Activated CD8-positive, alpha-beta T cell treated with anti-CD3 and anti-CD28 coated beads, Interleukin-2, amount 10 ng/mL, durations not matched to agents 7 days and 5 days (primary cell): ENCODE measurements around the gene STAB2. TPM values are rescaled to one million over a fixed set of nuclear protein-coding genes. Genes with fewer than 3 reads are reported as not detected.

ENCODE experiments used
- ATAC-seq: fragments of 150-1000 bp; cut with Tn5 transposase; one replicate; pipeline ENCODE4 v1.10.0; 2021; ENCODE audit warnings: moderate library complexity
- CTCF ChIA-PET: fragments of 350-600 bp; sonication (Branson Sonifier 250); formaldehyde crosslinking; loops from one replicate; lab custom pipeline; 2021; ENCODE audit warnings: antibody characterized with exemption; lab: Charles Lee
- POLR2A ChIA-PET: fragments of 350-600 bp; sonication (Branson Sonifier 250); formaldehyde crosslinking; loops from one replicate; lab custom pipeline; 2021; ENCODE audit warnings: antibody characterized with exemption; lab: Charles Lee
- DNase-seq: peaks from one replicate; pipeline ENCODE4 v3.0.0-alpha.2; 2020
- H3K27ac Mint-ChIP-seq: one replicate; pipeline ENCODE4 v1.8.0; 2021; ENCODE audit warnings: mild to moderate bottlenecking, mixed read lengths
- H3K27me3 Mint-ChIP-seq: one replicate; pipeline ENCODE4 v1.8.0; 2021; ENCODE audit warnings: low read depth, mixed read lengths
- H3K36me3 Mint-ChIP-seq: one replicate; pipeline ENCODE4 v1.8.0; 2021; ENCODE audit warnings: low read depth, mixed read lengths
- H3K4me1 Mint-ChIP-seq: one replicate; pipeline ENCODE4 v1.8.0; 2021; ENCODE audit warnings: low read depth, mixed read lengths
- H3K4me3 Mint-ChIP-seq: one replicate; pipeline ENCODE4 v1.8.0; 2021; ENCODE audit warnings: mild to moderate bottlenecking, mixed read lengths
- H3K9me3 Mint-ChIP-seq: one replicate; pipeline ENCODE4 v1.8.0; 2022; ENCODE audit warnings: mixed read lengths; ENCODE audit not compliant: insufficient read depth
- total RNA-seq, 2 experiments: library from RNA; stranded (reverse); gene quantifications; one replicate each; pipeline ENCODE4 v1.2.3, GENCODE V29; 2021

STAB2 gene
- total RNA-seq, 2 experiments from 2014 or later = not detected

- CTCF ChIA-PET = no interaction called here
- H3K27ac Mint-ChIP-seq = no peak overlapping the region
Measured at GRCh38 chr12:103589517-103589916, 2.4 kb downstream of the STAB2 start.

GRCh38 chr12:103590271-103590670, 3.2 kb downstream of the STAB2 start:
- Mint-ChIP-seq H3K4me1 (no peaks in the 10 kb centered on the region), H3K4me3 (no peak overlapping the region), H3K27me3 (peaks cover 4% of the 10 kb centered on the region), H3K27ac (no peak overlapping the region), H3K36me3 (no peaks in the 10 kb centered on the region), H3K9me3 (no peaks in the 10 kb centered on the region)
- DNase-seq (no peak), ATAC-seq (no peak)
- POLR2A ChIA-PET = no interaction called here
- CTCF ChIA-PET = no interaction called here

More at GRCh38 chr12:103589517-103589916, 2.4 kb downstream of the STAB2 start:
- DNase-seq = no peak
- POLR2A ChIA-PET = no interaction called here
- no peak overlapping the region for H3K4me3 Mint-ChIP-seq
- peaks cover 5% of the 10 kb centered on the region for H3K27me3 Mint-ChIP-seq
- no peaks in the 10 kb centered on the region for H3K36me3 Mint-ChIP-seq
- no peak for ATAC-seq
- H3K9me3 Mint-ChIP-seq = no peaks in the 10 kb centered on the region
- no peaks in the 10 kb centered on the region for H3K4me1 Mint-ChIP-seq

GRCh38 chr12:103596981-103597380, 9.9 kb downstream of the STAB2 start:
- Mint-ChIP-seq H3K4me1 (no peaks in the 10 kb centered on the region), H3K27me3 (peaks cover 13% of the 10 kb centered on the region), H3K4me3 (no peak overlapping the region), H3K9me3 (no peaks in the 10 kb centered on the region), H3K27ac (no peak overlapping the region), H3K36me3 (no peaks in the 10 kb centered on the region)
- no peak for ATAC-seq
- ChIA-PET POLR2A (no interaction called here), CTCF (no interaction called here)
- no peak for DNase-seq

GRCh38 chr12:103599274-103599673, 12.2 kb downstream of the STAB2 start:
- Mint-ChIP-seq H3K4me1 (no peaks in the 10 kb centered on the region), H3K36me3 (no peaks in the 10 kb centered on the region), H3K4me3 (no peak overlapping the region), H3K27ac (no peak overlapping the region), H3K27me3 (peaks cover 12% of the 10 kb centered on the region), H3K9me3 (no peaks in the 10 kb centered on the region)
- POLR2A ChIA-PET = no interaction called here
- DNase-seq (no peak), ATAC-seq (no peak)
- CTCF ChIA-PET = interaction anchor here (1.2 to 1.5 kb wide), 2 partner anchors 24 to 34 kb away, joined by 3 read pairs; no protein-coding TSS in a partner anchor

- ChIA-PET POLR2A (no interaction called here), CTCF (no interaction called here)
- no peak for ATAC-seq
- Mint-ChIP-seq H3K4me3 (no peak overlapping the region), H3K27ac (no peak overlapping the region), H3K4me1 (no peaks in the 10 kb centered on the region), H3K9me3 (no peaks in the 10 kb centered on the region), H3K36me3 (no peaks in the 10 kb centered on the region), H3K27me3 (peaks cover 11% of the 10 kb centered on the region)
- DNase-seq = no peak
Measured at GRCh38 chr12:103600967-103601728, 14.1 kb downstream of the STAB2 start.

GRCh38 chr12:103620395-103620794, 33.3 kb downstream of the STAB2 start:
- H3K9me3 Mint-ChIP-seq = no peaks in the 10 kb centered on the region
- H3K36me3 Mint-ChIP-seq = no peaks in the 10 kb centered on the region
- peaks cover 2% of the 10 kb centered on the region for H3K27me3 Mint-ChIP-seq
- ATAC-seq = no peak
- DNase-seq = no peak
- no peak overlapping the region for H3K4me3 Mint-ChIP-seq
- CTCF ChIA-PET = interaction anchor here (1.4 kb wide), 1 partner anchor 12 kb away, joined by 7 read pairs; no protein-coding TSS in a partner anchor
- POLR2A ChIA-PET = no interaction called here
- no peaks in the 10 kb centered on the region for H3K4me1 Mint-ChIP-seq
- H3K27ac Mint-ChIP-seq = no peak overlapping the region

- CTCF ChIA-PET = no interaction called here
Measured at GRCh38 chr12:103623716-103624115, 36.6 kb downstream of the STAB2 start.

GRCh38 chr12:103626498-103626897, 39.4 kb downstream of the STAB2 start:
- ChIA-PET POLR2A (no interaction called here), CTCF (no interaction called here)
- Mint-ChIP-seq H3K9me3 (no peaks in the 10 kb centered on the region), H3K27ac (no peak overlapping the region), H3K4me1 (no peaks in the 10 kb centered on the region), H3K27me3 (no peaks in the 10 kb centered on the region), H3K4me3 (no peak overlapping the region), H3K36me3 (no peaks in the 10 kb centered on the region)
- DNase-seq = no peak
- no peak for ATAC-seq

More at GRCh38 chr12:103623716-103624115, 36.6 kb downstream of the STAB2 start:
- ATAC-seq (no peak), DNase-seq (no peak)
- Mint-ChIP-seq H3K4me3 (no peak overlapping the region), H3K27ac (no peak overlapping the region), H3K9me3 (no peaks in the 10 kb centered on the region), H3K4me1 (no peaks in the 10 kb centered on the region), H3K36me3 (no peaks in the 10 kb centered on the region), H3K27me3 (no peaks in the 10 kb centered on the region)
- POLR2A ChIA-PET = no interaction called here

- no peak for ATAC-seq
- H3K4me1 Mint-ChIP-seq = no peaks in the 10 kb centered on the region
- no peak overlapping the region for H3K27ac Mint-ChIP-seq
- no peaks in the 10 kb centered on the region for H3K36me3 Mint-ChIP-seq
- POLR2A ChIA-PET = no interaction called here
- no peaks in the 10 kb centered on the region for H3K27me3 Mint-ChIP-seq
- no peaks in the 10 kb centered on the region for H3K9me3 Mint-ChIP-seq
- H3K4me3 Mint-ChIP-seq = no peak overlapping the region
- no peak for DNase-seq
- CTCF ChIA-PET = interaction anchor here (1.5 kb wide), 1 partner anchor 14 kb away, joined by 6 read pairs; no protein-coding TSS in a partner anchor
Measured at GRCh38 chr12:103627189-103627855, 40.2 kb downstream of the STAB2 start.

- no peaks in the 10 kb centered on the region for H3K36me3 Mint-ChIP-seq
- DNase-seq = peak; percentile 81
- H3K9me3 Mint-ChIP-seq = no peaks in the 10 kb centered on the region
- no peak overlapping the region for H3K4me3 Mint-ChIP-seq
- H3K27me3 Mint-ChIP-seq = peaks cover under 1% of the 10 kb centered on the region
- H3K4me1 Mint-ChIP-seq = no peaks in the 10 kb centered on the region
- ChIA-PET POLR2A (no interaction called here), CTCF (interaction anchor here (0.5 to 2.1 kb wide), 22 partner anchors 9 to 749 kb away, joined by 3 to 13 read pairs (median 4); no protein-coding TSS in a partner anchor)
- ATAC-seq = peak; percentile 88
- H3K27ac Mint-ChIP-seq = no peak overlapping the region
Measured at GRCh38 chr12:103632554-103633216, 45.6 kb downstream of the STAB2 start.

GRCh38 chr12:103634732-103635131, 47.7 kb downstream of the STAB2 start:
- peaks cover 6% of the 10 kb centered on the region for H3K27me3 Mint-ChIP-seq
- ChIA-PET POLR2A (no interaction called here), CTCF (interaction anchor here (1.1 kb wide), 1 partner anchor 60 kb away, joined by 3 read pairs; no protein-coding TSS in a partner anchor)
- H3K36me3 Mint-ChIP-seq = no peaks in the 10 kb centered on the region
- H3K27ac Mint-ChIP-seq = no peak overlapping the region
- no peaks in the 10 kb centered on the region for H3K4me1 Mint-ChIP-seq
- DNase-seq = no peak
- ATAC-seq = no peak
- H3K4me3 Mint-ChIP-seq = no peak overlapping the region
- H3K9me3 Mint-ChIP-seq = no peaks in the 10 kb centered on the region
